NCI-H128 (cell line): ENCODE data around the gene CARD11.
"Not testable (repeated sequence)": the region's sequence is repeated elsewhere in the genome, so short reads cannot be mapped to it uniquely, and the experiment has no call there.

Experiments used
- DNase-seq: peaks from one replicate; lab custom pipeline; 2025; ENCODE audit not compliant: unreplicated experiment; lab: John Stamatoyannopoulos, UW

The CARD11 gene

DNA sequence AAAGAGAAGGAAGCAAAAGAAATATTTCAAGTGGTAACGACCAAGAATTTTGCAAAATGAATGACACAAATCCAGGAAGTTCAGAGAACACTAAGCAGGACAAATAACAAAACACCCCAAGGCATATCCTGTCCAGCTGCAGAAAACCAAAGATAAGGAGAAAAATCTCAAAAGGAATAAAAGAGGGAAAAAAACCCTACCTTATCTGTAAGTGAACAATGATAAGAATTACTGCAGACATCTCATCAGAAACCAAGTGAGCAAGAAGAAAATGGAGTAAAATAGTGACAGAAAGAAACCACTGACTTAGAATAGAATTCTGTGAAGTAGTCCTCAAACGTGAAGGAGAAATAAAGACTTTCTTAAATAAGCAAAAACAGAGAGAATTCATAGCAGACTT lies 21.8 kb downstream of the CARD11 start:
- DNase-seq: no peak

DNA sequence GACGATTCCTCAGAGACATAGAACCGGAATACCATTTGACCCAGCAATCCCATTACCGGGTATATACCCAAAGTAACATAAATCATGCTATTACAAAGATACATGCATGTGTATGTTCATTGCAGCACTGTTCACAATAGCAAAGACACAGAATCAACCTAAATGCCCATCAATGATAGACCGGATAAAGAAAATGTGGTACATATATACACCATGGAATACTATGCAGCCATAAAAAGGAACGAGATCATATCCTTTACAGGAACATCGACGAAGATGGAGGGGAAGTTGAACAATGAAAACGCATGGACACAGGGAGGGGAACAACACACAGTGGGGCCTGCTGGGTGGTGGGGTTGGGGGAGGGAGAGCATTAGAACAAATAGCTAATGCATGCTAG lies 22.4 kb downstream of the CARD11 start:
- DNase-seq: not testable (repeated sequence)

DNA sequence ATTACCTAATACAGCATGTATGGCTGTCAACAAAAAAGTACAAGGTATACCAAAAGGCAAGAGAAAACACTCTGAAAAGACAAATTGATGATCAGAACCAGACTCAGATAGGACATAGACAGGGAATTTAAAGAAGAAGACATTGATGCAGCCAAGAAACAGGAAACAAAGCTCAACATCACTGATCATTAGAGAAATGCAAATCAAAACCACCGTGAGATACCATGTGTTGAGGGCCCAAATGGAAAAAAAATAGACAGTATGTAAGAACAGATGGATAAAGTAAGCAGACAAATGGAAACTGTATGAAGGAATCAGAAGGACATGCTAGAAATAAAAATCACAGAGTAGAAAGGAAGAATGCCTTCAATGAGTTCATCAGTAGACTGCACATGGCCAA lies 23.3 kb downstream of the CARD11 start:
- no peak for DNase-seq

DNA sequence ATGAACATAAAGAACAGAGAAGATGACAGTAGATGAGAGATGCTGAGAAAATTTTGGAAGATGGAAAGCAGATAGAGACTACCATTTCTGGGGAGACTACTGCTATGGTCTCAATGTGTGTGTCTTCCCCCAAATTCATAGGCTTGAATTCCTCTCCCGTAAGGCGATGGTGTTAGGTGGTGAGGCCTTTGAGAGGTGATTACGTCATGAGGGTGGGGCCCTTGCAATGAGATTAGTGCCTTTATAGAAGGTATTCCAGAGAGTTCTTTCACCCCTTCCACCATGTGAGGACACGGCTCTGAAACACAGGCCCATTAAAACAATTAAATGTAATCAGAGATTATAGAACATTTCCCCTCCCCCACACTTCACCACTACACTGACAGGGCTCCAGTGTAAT lies 23.9 kb downstream of the CARD11 start:
- no peak for DNase-seq

DNA sequence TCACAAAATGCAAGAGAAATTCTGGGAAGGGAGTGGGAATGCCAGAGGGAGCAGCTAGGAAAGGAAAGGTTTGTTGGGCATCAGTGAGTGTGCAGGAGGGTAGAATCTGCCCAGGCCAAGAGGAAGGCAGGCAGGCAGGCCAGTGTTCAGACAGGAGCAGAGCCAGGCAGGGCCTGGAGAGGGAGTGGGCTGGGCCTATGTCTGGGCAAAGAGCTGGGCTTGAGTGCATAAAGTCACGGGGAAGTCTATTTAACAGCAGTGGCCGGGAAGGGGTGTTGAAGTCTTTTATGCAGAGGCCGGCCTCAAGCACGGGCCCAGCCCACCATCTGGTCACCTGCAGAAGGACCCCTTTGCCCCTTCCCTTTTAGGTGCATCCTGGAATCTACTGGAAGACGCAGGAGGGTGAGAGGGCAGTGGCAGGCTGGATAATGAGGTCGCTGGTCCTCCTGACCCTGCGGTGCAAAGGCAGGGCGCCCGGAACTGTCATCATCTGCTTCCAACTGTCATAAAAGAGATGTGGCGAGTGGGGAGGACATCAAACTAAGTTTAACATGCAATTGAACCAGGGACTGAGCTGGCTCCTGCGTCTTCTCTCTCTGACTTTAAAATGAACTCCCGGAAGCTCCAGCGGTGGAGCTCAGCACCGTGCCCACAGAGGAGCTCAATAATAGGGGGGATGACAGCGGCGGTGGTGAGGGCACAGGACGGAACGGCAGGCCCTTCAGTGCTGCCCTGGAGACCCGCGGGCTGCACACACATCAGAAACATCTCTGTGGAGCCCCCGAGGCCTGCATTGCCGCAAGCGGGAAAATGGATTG lies 29.5 kb downstream of the CARD11 start:
- DNase-seq: no peak

DNA sequence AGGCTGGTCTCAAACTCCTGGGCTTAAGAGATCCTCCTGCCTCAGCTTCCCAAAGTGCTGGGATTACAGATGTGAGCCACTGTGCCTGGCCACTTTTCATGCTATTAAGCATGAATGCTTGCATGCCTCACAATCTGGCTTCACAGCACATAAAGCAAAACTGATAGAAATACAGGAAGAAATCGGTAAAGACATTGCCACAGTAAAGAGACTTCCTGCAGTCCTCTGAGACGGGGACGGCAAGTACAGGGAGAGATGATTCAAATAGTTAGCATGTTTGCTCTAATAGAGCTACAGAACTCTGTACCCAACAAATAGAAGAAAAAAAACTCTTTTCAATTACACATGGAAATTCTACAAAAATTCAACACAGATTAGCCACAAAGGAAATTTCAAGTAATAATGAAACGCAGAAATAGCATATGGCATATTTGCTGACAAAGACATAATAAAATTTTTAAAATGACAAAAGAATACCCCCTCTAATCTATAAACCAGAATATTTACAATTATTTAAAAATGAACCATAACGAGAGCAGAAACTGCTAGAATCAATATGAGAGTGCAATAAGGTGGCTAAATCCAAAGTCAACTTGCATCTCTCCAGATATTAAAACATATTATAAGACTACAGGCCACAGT lies 32.3 kb downstream of the CARD11 start:
- no peak for DNase-seq

DNA sequence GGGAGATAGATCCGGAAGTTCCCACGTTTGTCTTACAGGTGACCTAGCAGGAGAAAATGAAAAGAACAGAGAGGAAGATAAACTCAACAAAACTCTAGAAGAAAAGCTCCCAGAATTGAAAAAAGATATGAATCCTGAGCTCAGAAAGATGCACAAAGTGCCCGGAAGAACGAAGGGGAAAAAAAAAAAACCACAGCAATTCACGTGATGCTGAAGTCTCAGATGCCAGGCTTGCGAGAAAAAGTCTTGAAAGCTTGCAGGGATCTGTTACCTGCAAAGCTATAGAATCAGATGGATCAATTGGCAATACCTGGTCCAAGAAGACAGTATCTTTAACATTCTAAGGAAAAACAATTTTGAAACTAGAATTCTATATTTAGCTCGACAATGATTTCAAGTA lies 33.5 kb downstream of the CARD11 start:
- no peak for DNase-seq

DNA sequence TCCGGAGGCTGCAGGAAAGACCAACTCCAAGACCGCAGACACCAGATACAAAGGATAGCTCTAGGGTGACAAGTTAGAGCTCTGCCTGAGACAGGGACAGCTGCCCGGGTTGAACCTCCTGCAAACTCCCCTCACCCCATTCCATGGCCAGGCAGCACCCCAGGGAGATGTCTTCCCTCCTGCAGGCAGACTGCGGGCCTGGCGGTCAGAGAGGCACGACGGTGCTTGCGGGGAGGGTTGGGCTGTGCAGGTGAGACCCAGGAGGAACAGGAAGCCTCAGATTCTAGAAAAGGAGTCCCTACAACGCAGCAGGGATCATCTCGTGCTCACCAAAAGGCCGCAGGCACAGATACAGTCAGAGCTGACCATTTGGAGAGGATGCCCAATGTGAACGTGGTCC lies 34.6 kb downstream of the CARD11 start:
- no peak for DNase-seq

DNA sequence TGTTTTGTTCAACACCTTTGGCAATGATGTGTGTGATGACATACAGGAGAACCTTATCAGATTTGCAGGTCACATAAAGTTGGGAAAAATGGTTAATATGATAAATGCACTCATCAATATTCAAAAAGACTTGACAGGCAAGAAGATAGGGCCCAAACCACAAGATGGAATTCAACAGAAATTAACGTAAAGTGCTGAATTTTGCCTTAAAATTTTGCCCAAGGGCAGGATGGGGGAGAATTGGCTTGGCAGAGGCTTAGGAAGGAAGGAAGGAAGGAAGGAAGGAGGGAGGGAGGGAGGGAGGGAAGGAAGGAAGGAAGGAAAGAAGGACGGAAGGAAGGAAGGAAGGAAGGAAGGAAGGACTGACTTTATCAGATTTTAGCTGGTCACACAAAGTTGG lies 35.3 kb downstream of the CARD11 start:
- DNase-seq: no peak

DNA sequence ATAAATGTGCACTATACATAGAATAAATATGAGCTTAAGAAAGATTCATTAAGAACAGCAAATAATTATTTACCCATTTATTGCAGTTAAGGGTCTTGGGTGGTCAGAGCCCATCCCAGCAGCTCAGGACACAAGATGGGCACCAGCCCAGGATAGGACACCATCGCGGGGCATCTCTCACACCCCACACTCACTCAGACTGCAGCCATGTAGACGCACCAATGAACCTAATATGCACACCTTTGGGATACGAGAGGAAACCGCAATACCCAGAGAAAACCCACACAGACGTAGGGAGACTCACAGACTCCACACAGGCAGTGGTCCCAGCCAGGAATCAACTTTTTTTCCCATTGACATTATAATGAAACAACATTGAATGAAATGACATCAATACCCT lies 36.0 kb downstream of the CARD11 start:
- no peak for DNase-seq

DNA sequence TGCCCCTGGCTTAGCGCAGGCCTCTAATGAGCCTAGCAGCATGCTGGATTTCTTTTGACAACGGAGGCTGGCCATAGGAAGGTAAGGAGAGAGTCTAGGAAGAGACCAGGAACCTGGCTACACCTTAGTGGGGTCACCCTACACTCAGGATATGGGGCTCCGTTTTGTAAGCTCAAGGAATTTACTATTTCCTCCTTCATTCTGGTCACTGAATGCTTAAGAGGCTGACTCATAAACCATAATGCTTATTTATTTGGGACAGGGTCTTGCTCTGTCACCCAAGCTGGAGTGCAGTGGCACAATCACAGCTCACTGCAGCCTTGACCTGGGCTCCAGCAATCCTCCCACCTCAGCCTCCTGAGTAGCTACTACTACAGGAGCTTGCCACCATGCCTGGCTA lies 38.4 kb downstream of the CARD11 start:
- DNase-seq: no peak

DNA sequence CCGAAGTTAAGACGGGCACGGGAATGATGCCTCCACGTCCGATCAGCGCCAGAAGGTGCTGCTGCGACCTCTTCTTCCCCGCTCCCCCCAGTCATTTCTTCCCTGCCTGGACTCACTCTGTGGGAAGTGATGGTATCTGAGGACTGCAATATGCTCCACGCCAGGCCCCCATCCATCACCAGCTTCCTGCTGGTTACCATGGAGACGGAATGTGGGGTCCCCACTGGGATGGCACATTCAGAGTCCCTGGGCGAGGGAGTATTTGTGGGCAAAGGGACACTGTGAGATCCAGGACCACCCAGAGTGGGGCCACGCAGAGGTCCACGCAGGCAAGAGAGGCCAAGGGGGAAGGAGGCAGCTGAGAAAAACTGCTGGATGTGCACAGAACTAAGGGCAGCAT lies 39.7 kb downstream of the CARD11 start:
- DNase-seq: no peak

DNA sequence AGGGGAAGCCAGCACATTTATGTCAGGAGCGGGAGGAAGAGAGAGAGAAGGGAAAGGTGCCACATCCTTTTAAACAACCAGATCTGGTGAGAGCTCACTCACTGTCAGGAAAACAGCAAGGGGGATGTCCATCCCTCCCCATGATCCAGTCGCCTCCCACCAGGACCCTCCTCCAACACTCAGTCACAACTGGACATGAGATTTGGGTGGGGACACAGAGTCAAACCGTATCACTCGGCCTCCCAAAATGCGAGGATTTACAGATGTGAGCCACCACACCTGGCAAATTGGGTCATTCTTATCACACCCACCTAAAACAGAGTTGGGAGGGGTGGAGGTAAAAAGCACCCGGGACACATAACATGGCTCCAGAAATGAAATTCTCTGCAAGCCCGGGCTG lies 41.0 kb downstream of the CARD11 start:
- DNase-seq: no peak

DNA sequence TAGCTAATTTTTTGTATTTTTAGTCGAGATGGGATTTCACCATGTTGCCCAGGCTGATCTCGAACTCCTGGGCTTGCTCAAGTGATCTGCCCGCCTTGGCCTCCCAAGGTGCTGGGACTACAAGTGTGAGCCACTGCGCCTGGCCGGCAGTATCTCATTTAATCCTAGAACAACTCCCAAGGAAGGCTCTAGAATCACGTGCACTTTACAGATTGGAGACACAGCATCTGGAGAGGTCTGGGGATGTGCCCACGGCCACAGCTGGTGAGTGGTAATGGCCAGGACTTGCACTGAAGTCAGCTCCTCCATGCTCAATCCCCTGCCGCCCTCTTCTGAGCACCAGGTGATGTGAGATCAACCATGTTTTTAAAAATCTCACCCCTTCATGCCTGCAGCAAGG lies 43.1 kb downstream of the CARD11 start:
- DNase-seq: no peak

DNA sequence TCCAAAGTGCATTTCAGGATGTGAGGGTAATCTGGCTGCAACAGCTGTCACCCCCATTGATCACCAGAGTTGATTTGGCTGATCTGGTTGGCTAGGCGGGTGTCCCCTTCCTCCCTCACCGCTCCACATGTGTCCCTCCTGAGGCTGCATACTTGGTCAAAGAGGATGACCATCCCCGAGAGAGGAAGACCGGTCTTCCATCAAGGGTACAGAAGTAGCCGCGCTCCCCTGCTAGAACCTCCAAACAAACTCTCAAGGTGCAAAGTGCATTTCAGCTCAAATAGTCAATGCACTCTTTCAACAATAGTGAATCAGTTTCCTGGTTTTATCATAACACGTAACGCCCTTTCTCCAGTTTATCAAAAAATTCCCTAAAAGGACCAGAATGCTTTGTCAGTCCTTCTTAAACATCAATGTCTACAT lies 44.6 kb downstream of the CARD11 start:
- DNase-seq: no peak

DNA sequence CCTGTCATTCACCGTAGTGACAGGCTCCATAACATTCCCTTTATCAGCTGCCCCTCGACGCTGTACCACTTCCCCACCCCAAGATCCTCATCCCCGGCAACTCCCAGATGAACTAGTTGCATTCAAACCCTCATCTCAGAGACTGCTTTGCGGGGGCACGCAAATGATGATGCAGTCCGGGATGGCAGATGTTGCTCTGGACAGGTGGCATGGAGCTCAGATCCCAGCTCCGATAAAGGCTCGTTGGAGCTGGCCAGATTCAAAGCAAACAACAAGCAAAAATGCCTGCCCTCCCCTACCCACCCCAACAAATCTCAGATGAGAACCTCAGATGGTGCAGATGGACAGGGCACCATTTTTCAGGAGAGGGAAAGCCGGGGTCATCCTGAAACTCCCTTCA lies 46.7 kb downstream of the CARD11 start:
- no peak for DNase-seq

DNA sequence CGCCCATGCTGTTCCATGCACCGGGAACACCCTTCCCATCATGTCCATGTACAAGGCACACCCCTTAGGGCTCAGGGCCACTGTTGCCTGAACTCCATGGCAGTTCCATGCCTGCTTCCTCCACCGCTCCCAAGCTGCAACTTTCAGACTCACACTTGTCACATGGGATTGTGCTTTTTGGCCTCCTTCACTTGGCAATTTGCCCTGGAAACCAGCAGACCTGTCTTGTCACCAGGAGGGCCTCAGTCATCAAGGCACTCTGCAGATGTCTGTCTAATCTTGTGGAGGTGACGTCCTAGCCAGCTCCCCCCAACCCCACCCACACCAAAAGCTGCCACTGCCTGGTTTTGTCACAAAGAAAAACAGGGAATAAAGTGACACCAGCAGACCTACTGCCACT lies 47.5 kb downstream of the CARD11 start:
- DNase-seq: no peak

DNA sequence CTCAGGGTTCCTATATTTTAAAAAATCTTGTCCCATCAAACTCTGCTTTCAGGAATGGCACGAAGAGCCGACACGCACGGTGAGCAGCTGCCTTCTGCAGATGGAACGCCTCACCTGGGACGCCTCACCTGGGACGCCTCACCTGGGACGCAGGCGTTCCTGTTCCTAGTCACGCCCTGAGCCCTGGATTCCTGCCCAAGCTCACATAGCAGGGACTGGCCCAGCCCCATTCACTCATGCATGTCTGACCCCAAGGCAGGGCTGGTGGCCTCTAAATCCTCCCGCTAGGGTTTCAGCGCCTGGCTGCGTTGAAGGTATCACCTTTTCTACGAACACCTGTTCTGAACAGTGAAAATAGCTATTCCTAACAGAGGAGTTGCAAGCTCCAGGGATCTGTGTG lies 49.8 kb downstream of the CARD11 start:
- DNase-seq: no peak

DNA sequence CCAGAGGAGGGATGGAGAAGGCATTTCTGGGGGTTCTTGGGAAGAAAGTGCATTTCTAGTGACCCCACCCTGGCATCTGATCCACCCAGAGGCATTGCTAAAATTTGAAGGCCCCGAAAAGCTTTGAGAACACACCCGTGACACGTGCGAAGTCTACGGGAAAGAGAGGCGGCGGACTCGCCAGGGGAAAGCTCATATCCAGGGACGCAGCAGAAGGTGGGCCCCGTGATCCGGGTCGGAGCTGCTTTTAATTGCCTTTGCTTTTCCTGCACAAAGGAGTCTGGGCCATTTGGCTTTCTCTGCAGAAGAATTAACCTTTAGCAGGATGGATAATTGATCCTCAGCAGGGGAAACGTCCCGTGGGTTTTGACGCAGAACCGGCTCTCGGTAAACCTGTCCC lies 50.3 kb downstream of the CARD11 start:
- DNase-seq: no peak

DNA sequence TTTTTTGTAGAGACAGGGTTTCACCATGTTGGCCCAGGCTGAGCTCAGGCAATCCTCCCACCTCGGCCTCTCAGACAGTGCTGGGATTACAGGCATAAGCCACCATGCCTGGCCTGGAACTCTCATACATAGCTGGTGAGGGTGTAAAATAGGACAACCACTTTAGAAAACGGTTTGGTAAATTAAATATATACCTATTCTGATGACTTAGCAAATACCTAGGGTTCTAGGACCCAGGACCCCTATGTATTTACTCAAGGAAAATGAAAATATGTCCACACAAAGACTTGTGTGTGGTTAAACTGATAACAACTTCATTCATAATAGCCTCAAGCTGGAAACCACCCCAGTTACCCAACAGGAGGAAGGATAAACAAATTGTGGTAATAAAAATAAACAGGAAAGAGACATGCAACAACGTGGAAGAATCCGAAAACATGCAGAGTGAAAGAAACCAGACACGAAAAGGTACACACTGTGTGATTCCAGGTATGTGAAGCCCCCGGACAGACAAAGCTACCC lies 52.7 kb downstream of the CARD11 start:
- DNase-seq: no peak

DNA sequence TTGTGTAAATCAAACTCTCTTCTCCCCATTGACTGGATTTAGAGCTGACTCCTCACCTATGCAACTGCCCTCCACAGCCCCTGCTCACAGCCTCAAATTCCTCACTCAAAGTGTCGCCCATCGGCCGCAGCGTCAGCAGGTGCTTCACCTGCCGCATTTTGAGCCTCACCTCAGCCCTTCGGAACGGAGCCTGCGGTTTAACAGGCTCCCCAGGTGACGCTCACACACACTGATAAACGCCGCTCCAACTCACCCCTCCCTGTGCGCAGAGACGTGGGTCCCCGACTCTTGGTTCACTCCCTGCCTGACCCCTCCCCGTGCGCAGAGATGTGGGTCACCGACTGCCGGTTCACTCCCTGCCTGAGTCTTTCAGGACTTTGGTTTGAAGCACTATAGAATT lies 57.1 kb downstream of the CARD11 start:
- no peak for DNase-seq

DNA sequence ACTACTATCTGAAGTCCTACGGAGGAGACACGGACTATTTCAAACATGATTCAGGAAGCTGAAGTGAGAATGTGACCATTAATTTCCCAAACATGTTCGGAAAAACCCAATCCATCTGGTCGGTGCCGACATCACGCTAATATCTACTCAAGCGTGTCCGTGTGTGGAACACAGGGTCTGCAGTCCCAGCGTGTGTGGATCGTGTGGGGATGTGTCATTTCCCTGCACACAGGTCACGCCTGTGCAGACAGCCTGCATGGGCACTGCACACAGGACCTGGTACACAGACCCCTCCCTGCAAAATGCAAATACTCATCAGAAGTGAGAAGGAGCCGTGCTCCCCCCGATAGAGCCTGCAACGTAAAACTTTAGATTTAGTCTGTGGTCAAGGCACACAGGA lies 57.8 kb downstream of the CARD11 start:
- DNase-seq: no peak

DNA sequence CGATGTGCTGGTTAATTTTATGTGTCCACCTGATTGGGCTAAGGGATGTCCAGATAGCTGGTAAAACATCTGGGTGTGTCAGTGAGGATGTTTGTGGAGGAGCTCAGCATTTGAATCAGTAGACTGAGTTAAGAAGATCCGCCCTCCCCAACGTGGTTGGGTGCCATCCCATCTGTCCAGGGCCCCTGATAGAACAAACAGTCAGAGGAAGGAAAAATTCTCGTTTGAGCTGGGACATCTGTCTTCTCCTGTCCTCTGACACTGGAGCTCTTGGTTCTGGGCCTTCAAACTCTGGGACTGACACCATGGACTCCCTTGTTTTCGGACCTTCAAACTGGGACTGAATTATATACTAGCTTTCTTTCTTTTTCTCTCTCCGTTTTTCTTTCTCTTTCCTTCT lies 59.6 kb downstream of the CARD11 start:
- DNase-seq: no peak
